SJSA1 (cell line): ENCODE data around the gene SNX8. TPM values are rescaled to one million over a fixed set of nuclear protein-coding genes. Genes with fewer than 3 reads are reported as not detected.

Experiments
- DNase-seq, 2 experiments: peaks; one replicate each; pipeline ENCODE4 v3.0.0-alpha.2; 2015 to 2020; ENCODE audit warnings: low spot score in 2 of 2, low read depth in 1 of 2
- H3K27ac ChIP-seq: fragments of 250-450 bp; sonication (Bioruptor Pico); 2 replicates; pipeline ENCODE4 v1.5.1; 2020; ENCODE audit warnings: mild to moderate bottlenecking, moderate library complexity
- H3K27me3 ChIP-seq: fragments of 250-450 bp; sonication (Bioruptor Pico); replicated peaks from 2 replicates; pipeline ENCODE4 v1.5.1; 2020; ENCODE audit warnings: mild to moderate bottlenecking, moderate library complexity
- H3K36me3 ChIP-seq: fragments of 250-450 bp; sonication (Bioruptor Pico); 2 replicates; pipeline ENCODE4 v1.5.1; 2020; ENCODE audit warnings: mild to moderate bottlenecking
- H3K4me1 ChIP-seq: fragments of 250-450 bp; sonication (Bioruptor Pico); replicated peaks from 2 replicates; pipeline ENCODE4 v1.6.1; 2021; ENCODE audit warnings: mild to moderate bottlenecking
- H3K4me3 ChIP-seq: fragments of 250-450 bp; sonication (Bioruptor Pico); 2 replicates; pipeline ENCODE4 v1.5.1; 2020; ENCODE audit warnings: mild to moderate bottlenecking
- H3K9me3 ChIP-seq: fragments of 250-450 bp; sonication (Bioruptor Pico); replicated peaks from 2 replicates; pipeline ENCODE4 v1.5.1; 2020; ENCODE audit warnings: mild to moderate bottlenecking
- total RNA-seq: library from RNA; depleted of rRNA; stranded (reverse); fragments of >200 nt; shearing (Covaris generic); gene quantifications from 2 replicates; pipeline ENCODE4 v1.2.3, GENCODE V29; 2014; rRNA removed

The SNX8 gene
- total RNA-seq, 1 experiment from 2014 or later: 12.2 TPM

DNA sequence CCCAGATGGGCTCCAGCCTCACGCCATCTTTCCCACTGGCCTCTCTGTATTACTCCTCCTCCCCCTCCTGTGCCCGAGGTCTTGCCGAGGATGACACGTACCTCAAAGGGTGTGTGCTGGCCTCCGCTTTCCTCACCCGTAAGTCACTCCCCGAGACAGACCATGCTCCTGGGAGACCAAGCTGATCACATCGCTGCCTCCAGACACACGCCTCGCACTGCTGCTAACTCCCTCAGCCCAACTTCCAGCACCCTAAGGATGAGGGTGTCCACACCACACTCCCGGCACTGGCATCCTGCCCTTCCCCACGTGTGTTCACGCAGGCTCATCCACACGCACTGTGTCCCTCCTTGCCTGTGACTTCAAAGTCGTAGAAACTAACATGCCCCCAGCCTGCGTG, 105.5 kb downstream of the SNX8 start:
- H3K9me3 ChIP-seq: 0 out of 2 replicates have a peak, but pooled peaks cover 2% of the 10 kb centered on the region
- H3K27ac ChIP-seq: no peak overlapping the region

DNA sequence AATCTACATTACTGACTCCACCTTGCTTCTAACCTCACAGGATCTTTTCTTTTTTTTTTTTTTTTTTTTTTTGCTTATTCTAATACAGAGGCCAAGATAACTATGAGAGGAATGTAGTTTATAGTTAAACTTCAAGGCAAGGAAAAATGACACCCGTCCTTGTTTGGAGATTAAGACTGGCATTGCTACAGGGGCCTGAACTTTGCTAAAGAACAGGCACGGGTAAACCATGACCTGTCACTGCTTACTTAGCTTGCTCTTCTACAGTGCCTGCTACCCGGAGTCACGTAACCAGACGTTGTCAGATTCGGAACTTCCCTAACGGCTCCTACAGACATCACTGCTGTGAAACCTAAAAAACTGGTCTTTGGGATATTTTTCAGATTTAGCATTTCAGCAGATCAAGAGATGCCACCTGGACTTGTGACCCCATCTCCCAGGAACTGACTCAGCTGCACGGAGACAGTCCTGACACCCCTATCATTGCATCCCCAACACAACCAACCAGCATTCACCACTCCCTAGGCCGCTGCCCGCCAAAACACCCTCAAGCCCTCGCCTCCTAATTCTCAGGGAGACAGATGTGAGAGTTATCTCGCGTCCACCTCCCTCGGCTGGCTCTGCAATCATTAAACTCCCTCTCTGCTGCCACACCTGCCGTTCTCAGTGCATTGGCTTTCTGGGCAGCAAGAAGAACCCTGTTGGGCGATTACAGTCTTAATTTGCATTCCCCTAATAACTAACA, 109.0 kb downstream of the SNX8 start:
- Histone ChIP-seq H3K9me3 (no peaks in the 10 kb centered on the region), H3K4me1 (no peaks in the 10 kb centered on the region), H3K27ac (no peak overlapping the region), H3K27me3 (no peaks in the 10 kb centered on the region), H3K36me3 (peaks cover 41% of the 10 kb centered on the region), H3K4me3 (no peak overlapping the region)
- DNase-seq: no peak

More for the DNA sequence above, 105.5 kb downstream of the SNX8 start:
- no peaks in the 10 kb centered on the region for H3K27me3 ChIP-seq
- no peaks in the 10 kb centered on the region for H3K4me1 ChIP-seq
- H3K36me3 ChIP-seq: peaks cover 68% of the 10 kb centered on the region
- DNase-seq: no peak
- no peak overlapping the region for H3K4me3 ChIP-seq

DNA sequence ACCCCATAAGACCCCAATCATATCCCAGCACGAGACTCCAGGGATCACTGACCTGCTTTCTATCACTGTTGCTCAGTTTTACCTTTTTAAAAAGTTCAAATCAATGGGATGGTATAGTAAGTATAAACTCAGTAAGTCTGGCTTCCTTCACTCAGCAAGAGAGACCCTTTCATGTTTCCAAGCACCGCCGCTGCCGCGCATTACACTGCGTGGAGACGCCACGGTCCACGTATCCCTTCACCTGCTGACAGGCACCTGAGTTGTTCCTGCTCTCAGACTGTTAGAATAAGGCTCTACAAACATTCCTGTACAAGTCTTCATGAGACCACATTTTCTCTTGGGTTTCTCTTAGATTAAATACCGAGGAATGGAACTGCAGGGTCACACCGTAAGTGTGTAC, 109.8 kb downstream of the SNX8 start:
- no peaks in the 10 kb centered on the region for H3K4me1 ChIP-seq
- no peak overlapping the region for H3K27ac ChIP-seq
- no peaks in the 10 kb centered on the region for H3K27me3 ChIP-seq
- no peak overlapping the region for H3K4me3 ChIP-seq
- no peaks in the 10 kb centered on the region for H3K9me3 ChIP-seq
- peaks cover 41% of the 10 kb centered on the region for H3K36me3 ChIP-seq
- DNase-seq: no peak

DNA sequence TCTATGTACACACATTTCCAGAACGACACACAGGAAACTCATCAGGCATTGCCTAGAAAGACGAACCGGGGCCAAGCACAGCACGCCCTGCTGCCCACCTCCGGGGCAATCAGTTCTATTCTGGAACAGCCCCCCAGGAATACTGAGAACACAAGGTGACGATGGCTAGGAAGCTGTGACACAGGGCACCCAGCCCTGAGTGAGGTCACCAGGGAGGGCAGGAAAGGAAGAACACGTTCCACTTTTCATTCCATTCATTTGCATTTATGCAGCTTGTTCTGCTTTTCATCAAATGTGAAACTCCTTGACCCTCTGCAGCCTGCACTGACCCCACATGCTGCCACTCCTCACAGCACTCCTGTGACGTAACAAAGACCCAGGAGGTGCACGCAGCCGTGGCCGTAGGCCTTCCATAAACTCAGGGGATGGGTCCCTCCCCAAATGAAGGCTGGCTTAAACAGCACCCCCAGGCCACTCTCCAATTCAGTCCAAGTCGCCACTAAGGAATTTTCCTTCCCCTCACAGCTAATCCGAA, 110.4 kb downstream of the SNX8 start:
- no peaks in the 10 kb centered on the region for H3K9me3 ChIP-seq
- no peaks in the 10 kb centered on the region for H3K4me1 ChIP-seq
- peak in 1 of 2 experiments; percentile 26 for DNase-seq
- peaks cover 40% of the 10 kb centered on the region for H3K36me3 ChIP-seq
- no peaks in the 10 kb centered on the region for H3K27me3 ChIP-seq
- H3K27ac ChIP-seq: no peak overlapping the region
- H3K4me3 ChIP-seq: no peak overlapping the region

DNA sequence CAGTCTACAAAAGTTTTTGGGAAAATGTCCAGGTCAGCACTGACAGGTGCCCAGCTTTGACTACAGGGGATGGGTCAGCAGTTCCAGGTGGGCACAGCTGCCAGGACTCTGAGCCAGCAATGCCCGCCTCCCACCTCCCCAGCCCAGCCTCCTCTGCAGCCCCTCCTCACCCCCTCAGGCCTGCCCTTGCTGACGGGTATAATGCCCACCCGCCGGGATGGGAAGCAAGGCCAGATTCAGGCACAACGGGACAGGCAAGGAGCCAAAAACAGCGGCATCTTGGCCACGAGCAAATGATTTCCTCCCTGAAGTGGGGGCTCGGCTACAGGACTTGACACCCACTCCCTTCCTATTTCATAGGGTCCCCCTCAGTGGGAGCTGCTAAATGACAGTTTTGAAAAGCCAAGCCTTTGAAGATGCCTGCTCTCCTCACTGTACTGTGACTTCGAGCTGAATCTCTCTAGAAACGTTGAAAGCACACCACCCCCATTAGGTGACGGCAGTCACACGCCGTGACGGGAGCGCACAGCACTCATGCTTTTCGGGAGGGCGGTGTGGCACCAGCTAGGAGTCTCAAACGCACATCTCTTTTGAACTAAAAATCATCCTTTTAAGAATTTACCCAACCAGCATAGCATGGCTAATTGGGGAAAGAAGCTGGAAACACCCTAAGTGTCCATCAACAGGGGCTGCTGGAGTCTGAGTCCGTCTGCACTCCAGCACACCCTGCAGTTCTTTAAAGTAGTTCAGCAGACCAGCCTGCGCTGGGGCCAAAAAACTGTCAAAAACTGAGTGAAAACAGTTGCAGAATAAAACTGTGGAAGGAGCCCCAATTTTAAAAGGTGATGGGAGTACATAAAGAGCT, 111.1 kb downstream of the SNX8 start:
- no peak overlapping the region for H3K27ac ChIP-seq
- H3K4me1 ChIP-seq: no peaks in the 10 kb centered on the region
- H3K4me3 ChIP-seq: no peak overlapping the region
- H3K36me3 ChIP-seq: peaks cover 40% of the 10 kb centered on the region
- H3K9me3 ChIP-seq: no peaks in the 10 kb centered on the region
- H3K27me3 ChIP-seq: no peaks in the 10 kb centered on the region
- peak in 1 of 2 experiments; percentile 28 for DNase-seq

DNA sequence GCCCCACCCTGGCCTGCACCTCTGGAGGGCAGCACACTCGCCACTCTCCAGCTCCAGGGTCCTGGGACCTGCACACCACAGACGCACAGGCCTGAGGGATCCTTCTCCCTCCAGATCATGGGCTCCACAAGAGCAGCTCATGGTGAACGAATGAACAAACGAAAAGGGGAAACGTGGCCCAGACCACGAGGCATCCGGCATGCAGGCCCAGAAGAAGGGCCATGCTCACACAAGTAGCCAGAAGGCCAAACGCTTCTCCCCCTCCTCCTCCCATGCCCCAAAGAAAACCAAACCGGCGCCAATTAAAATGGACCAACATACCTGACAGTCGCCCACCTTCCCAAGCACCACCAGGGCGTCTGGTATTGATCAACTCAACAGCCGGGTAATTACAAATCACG, 111.9 kb downstream of the SNX8 start:
- peak in 1 of 2 experiments; percentile 32 for DNase-seq
- H3K4me1 ChIP-seq: no peaks in the 10 kb centered on the region
- H3K27me3 ChIP-seq: no peaks in the 10 kb centered on the region
- H3K9me3 ChIP-seq: no peaks in the 10 kb centered on the region
- peaks cover 36% of the 10 kb centered on the region for H3K36me3 ChIP-seq
- H3K27ac ChIP-seq: no peak overlapping the region
- no peak overlapping the region for H3K4me3 ChIP-seq

Other genes starting within 250 kb of the SNX8 start
- 44.0 and 114 TPM in 2 replicates for gene MAD1L1, start 81.5 kb downstream of the SNX8 start, total RNA-seq
- 25.0 and 31.6 TPM in 2 replicates for gene MRM2, start 72.2 kb downstream of the SNX8 start, total RNA-seq
- 50.7 and 86.5 TPM in 2 replicates for gene NUDT1, start 72.2 kb downstream of the SNX8 start, total RNA-seq
- gene EIF3B, start 40.4 kb upstream of the SNX8 start, total RNA-seq: 192 and 199 TPM in 2 replicates
- gene CHST12, start 89.2 kb upstream of the SNX8 start, total RNA-seq: 9.7 and 10.7 TPM in 2 replicates
- not detected in 2 replicates for gene GRIFIN, start 162.0 kb upstream of the SNX8 start, total RNA-seq
- gene LFNG, start 205.3 kb upstream of the SNX8 start, total RNA-seq: 0.97 and 2.4 TPM in 2 replicates
- gene BRAT1, start 241.1 kb upstream of the SNX8 start, total RNA-seq: 33.3 and 49.2 TPM in 2 replicates
- gene IQCE, start 244.5 kb upstream of the SNX8 start, total RNA-seq: 10.9 and 16.1 TPM in 2 replicates